NCI-H748 (cell line): Measurements from ENCODE around the gene METTL24.

Experiments
- DNase-seq: peaks from one replicate; lab custom pipeline; 2025; ENCODE audit not compliant: unreplicated experiment; lab: John Stamatoyannopoulos, UW

The METTL24 gene

DNA sequence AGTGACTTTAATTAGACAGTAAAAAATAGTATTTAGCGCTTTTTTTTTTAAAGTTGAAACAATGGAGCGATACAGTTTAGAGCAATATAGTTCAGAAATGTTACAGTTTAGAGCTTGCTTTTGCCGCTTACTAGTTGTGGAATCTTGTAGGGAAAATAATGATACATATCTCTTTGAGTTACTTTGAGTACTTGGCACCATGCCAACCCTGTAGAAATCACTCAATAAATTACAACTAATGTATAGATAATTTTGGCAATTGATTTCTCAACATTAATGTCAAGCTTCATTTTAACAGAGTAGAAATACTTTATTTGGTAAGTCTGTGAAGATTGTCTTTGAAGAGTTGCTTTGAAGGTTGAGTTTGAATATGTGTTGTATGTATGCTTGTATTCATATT, 150.5 kb downstream of the METTL24 start:
- no peak for DNase-seq

DNA sequence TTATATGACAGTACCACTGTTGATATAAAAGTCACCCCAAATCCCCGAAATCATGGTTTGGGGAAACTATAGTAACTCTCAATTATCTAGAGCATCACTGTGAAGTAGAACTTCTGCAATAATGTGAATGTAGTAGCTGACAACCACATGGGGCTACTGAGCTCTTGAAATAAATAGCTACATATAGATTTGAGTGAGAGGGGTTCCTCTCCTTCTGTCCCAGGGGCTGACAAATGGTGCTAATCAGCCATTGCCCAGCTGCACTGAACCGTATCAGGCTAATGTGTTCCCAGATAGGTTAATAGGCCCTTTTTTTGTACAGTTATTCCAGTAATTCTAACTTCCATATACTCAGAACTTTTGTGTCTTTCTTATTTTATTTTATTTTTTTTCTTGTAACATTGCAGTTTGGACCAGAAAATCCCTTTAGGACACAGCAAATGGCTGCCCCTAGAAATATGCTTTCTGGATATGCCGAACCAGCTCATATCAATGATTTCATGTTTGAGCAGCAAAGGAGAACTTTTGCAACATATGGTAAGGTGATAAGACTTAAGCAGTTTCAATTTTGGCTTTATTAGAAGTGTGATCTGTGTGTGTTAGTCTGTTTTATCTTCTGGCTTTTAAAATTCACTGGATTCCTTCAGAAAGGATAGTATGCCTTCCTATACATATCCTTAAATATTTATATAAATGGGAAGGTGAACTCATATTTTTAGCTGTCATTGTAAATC, 156.8 kb downstream of the METTL24 start:
- DNase-seq = no peak

- no peak for DNase-seq
Measured at GRCh38 chr6:110198561-110198960, 159.6 kb downstream of the METTL24 start.

DNA sequence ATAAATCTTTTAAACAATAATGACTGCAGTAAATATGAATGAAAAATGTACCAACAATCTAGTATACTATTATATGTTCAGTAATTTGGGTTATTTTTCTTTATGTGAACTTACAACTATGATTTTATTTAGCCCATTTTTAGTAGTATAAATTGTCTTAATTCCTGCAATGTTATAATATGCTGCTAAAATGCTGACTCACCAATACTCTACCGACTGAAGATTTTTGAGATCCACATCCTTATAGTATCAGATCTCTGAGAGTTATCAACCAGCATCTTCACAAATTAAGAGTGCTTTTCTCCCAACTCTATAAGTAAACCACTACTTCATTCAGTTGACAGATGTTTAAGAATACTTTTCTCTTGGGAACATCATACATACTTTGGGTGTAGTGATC, 161.3 kb downstream of the METTL24 start:
- no peak for DNase-seq

GRCh38 chr6:110195639-110196038, 162.5 kb downstream of the METTL24 start:
- no peak for DNase-seq
